Kidney (tissue), 14 donors: ENCODE data around the gene PRDM15. TPM values are rescaled to one million over a fixed set of nuclear protein-coding genes. Genes with fewer than 3 reads are reported as not detected.

Source experiments
- DNase-seq, 5 donors: peaks; one replicate each; pipeline ENCODE4 v3.0.0-alpha.2; 2013 to 2020
- FAIRE-seq: peaks from 2 replicates; lab custom pipeline; 2012; peaks lifted over from hg19 to GRCh38; lab: Jason Lieb, UNC
- H3K27ac ChIP-seq, 2 donors: one replicate each; pipeline ENCODE4 v1.7.0; 2013; ENCODE audit warnings: low read depth in 2 of 2, low read length in 2 of 2, inconsistent platforms in 1 of 2
- H3K27me3 ChIP-seq: one replicate; pipeline ENCODE4 v1.7.1; 2013; ENCODE audit warnings: low read length, inconsistent platforms; ENCODE audit not compliant: control insufficient read depth, insufficient read depth
- H3K36me3 ChIP-seq, 3 donors: one replicate each; pipeline versions ENCODE4 v1.7.0 to v1.7.1; 2013; ENCODE audit warnings: low read length in 3 of 3, control low read depth in 1 of 3, inconsistent platforms in 1 of 3; ENCODE audit not compliant: insufficient read depth in 3 of 3, control insufficient read depth in 2 of 3
- H3K4me1 ChIP-seq, 3 donors: one replicate each; pipeline versions ENCODE4 v1.7.0 to v1.7.1; 2013; ENCODE audit warnings: low read length in 3 of 3, inconsistent platforms in 1 of 3, low read depth in 1 of 3; ENCODE audit not compliant: control insufficient read depth in 2 of 3, insufficient read depth in 2 of 3
- H3K4me3 ChIP-seq, 3 donors: one replicate each; pipeline versions ENCODE4 v1.7.0 to v1.8.1; 2013; ENCODE audit warnings: low read length in 3 of 3, control low read depth in 1 of 3, inconsistent platforms in 1 of 3
- H3K9ac ChIP-seq, 3 donors: one replicate each; pipeline versions ENCODE4 v1.7.0 to v1.7.1; 2013; ENCODE audit warnings: low read length in 3 of 3, control low read depth in 1 of 3, inconsistent platforms in 1 of 3
- H3K9me3 ChIP-seq, 3 donors: one replicate each; pipeline versions ENCODE4 v1.7.0 to v1.7.1; 2013; ENCODE audit warnings: low read length in 3 of 3, control low read depth in 1 of 3, inconsistent platforms in 1 of 3; ENCODE audit not compliant: control insufficient read depth in 2 of 3, insufficient read depth in 1 of 3
- intact Hi-C: fragments of 100-400 bp; cut with DNase I; formaldehyde crosslinking; loops from one replicate; pipeline ENCODE4 v1.11.1; 2022
- polyA plus RNA-seq: library from polyadenylated mRNA; stranded (reverse); fragments of 350-450 nt; fragmentation: Illumina TruSeq; extraction: RNeasy Lipid Tissue Mini Kit (QIAGEN cat#74804); gene quantifications from one replicate; pipeline ENCODE4 v1.2.3, GENCODE V29; 2014; ENCODE audit warnings: low read depth, low replicate concordance; ENCODE audit not compliant: insufficient read depth
- total RNA-seq: library from RNA; stranded (reverse); fragmentation: NEBNext Ultra II Directional; extraction: Animal tissue kit (Norgen Biotek cat#: 25700); gene quantifications from one replicate; pipeline ENCODE4 v1.2.1, GENCODE V29; 2021
- TF ChIP-seq, protein P1 (sequence below): IDR thresholded peaks from 3 replicates; pipeline ENCODE4 v1.5.1; 2012; ENCODE audit warnings: mild to moderate bottlenecking, moderate library complexity, borderline replicate concordance; ENCODE audit not compliant: insufficient read depth; ENCODE audit errors: extremely low read depth
- donor health status: control.
- donor health status: control.
- donor health status: control.
- donor health status: control.
- donor health status: control.
- donor health status: DM: yes; HTN: yes; CAD: no.
- donor health status: Normal renal cell carcinoma (clear cell type).

PRDM15 gene
- total and polyA plus RNA-seq, 2 donors from 2014 or later: 1.3 to 8.4 TPM

DNA sequence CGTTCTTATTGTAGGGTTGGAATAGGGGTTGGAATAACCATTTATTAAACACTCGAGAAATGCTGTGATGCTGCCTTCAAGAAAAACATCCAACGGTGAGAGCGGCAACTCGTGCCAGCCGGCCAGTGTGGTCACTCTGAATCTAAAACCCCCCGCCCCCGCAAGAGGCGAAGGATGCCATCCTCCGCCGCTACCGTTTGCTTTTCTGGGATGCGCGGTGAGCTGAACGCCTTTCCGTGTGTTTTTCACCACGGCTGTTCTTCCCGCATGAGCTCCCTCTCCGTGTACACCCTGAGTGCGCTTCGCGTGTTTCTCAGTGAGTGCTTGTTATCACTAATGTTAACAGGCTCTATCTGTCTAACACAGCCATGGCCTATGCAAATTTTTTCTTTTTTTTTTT, 70.3 kb downstream of the PRDM15 start:
- Histone ChIP-seq H3K4me3 (no peak overlapping the region), H3K9me3 (no peaks in the 10 kb centered on the region), H3K27me3 (no peaks in the 10 kb centered on the region), H3K4me1 (no peaks in the 10 kb centered on the region), H3K9ac (no peak overlapping the region), H3K36me3 (peaks cover 0 to 9% (median 5%) of the 10 kb centered on the region in 3 donors), H3K27ac (no peak overlapping the region)
- TF ChIP-seq, protein P1, sequence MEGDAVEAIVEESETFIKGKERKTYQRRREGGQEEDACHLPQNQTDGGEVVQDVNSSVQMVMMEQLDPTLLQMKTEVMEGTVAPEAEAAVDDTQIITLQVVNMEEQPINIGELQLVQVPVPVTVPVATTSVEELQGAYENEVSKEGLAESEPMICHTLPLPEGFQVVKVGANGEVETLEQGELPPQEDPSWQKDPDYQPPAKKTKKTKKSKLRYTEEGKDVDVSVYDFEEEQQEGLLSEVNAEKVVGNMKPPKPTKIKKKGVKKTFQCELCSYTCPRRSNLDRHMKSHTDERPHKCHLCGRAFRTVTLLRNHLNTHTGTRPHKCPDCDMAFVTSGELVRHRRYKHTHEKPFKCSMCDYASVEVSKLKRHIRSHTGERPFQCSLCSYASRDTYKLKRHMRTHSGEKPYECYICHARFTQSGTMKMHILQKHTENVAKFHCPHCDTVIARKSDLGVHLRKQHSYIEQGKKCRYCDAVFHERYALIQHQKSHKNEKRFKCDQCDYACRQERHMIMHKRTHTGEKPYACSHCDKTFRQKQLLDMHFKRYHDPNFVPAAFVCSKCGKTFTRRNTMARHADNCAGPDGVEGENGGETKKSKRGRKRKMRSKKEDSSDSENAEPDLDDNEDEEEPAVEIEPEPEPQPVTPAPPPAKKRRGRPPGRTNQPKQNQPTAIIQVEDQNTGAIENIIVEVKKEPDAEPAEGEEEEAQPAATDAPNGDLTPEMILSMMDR: no peak
- FAIRE-seq: no peak
- intact Hi-C loops: no loop called here
- peak in 1 of 5 donors; percentile 18 for DNase-seq

DNA sequence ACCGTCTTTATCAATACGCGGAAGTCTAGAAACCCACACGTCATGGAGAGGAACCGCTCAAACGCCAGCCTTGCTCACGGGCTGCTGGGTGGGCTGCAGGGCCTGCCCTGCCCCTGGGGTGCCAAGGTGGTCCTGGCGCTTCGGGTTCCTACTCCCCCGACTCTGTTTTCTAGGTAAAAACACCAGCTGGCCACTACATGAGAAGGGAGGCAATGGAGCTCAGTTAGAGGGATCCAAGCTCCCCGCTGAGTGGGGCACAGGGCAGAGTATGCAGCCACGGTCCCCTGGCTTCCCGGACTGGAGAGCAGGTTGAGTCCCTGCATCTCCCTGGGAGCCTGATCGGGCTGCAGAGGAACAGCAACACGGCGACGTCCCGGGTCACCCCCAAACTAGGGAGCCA, 71.0 kb downstream of the PRDM15 start:
- no peak overlapping the region for H3K27ac ChIP-seq
- intact Hi-C loops: no loop called here
- no peak overlapping the region for H3K9ac ChIP-seq
- no peaks in the 10 kb centered on the region for H3K9me3 ChIP-seq
- TF ChIP-seq, protein P1: no peak
- H3K36me3 ChIP-seq: peaks cover 0 to 7% (median 0%) of the 10 kb centered on the region in 3 donors
- H3K4me1 ChIP-seq: no peaks in the 10 kb centered on the region
- FAIRE-seq: no peak
- no peak overlapping the region for H3K4me3 ChIP-seq
- H3K27me3 ChIP-seq: no peaks in the 10 kb centered on the region
- peak in 1 of 5 donors; percentile 4 for DNase-seq

DNA sequence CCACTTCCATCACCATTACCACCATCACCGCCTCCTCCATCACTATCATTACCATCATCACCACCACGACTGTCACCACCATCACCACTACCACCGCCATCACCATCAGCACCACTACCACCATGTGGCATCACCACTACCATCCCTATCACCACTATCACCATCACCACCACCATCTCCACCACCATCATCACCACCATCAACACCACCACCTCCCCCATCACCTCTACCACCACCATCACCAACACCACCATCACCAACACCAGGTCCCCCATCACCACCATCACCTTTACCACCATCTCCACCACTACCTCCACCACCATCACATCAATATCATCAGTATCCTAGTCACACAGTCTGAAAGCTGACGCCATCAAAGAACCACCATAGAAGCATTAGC, 72.4 kb downstream of the PRDM15 start:
- Histone ChIP-seq H3K27me3 (no peaks in the 10 kb centered on the region), H3K9me3 (no peaks in the 10 kb centered on the region), H3K36me3 (peaks cover 0 to 7% (median 5%) of the 10 kb centered on the region in 3 donors), H3K9ac (no peak overlapping the region), H3K4me3 (no peak overlapping the region), H3K27ac (no peak overlapping the region), H3K4me1 (no peaks in the 10 kb centered on the region)
- FAIRE-seq: no peak
- intact Hi-C loops: no loop called here
- DNase-seq: peak in 1 of 5 donors; percentile 12
- TF ChIP-seq, protein P1: no peak

DNA sequence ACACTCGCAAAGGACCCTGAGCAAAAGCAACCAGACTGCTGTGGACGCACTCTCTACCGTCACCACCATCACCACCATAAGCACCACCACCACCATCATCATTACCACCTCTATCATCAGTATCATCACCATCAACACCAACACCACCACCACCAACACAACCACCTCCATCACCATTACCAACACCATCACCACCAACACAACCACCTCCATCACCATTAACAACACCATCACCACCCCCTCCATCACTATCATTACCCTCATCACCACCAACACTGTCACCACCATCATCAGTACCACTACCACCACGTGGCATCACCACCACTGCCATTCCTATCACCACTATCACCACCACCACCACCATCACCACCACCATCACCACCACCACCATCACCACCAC, 73.5 kb downstream of the PRDM15 start:
- H3K4me3 ChIP-seq: peak overlapping the region in 1 of 3 donors; percentile 1
- H3K27ac ChIP-seq: no peak overlapping the region
- intact Hi-C loops: no loop called here
- no peaks in the 10 kb centered on the region for H3K9me3 ChIP-seq
- H3K4me1 ChIP-seq: no peaks in the 10 kb centered on the region
- DNase-seq: peak in 1 of 5 donors; percentile 2
- TF ChIP-seq, protein P1: no peak
- peaks cover 0 to 11% (median 6%) of the 10 kb centered on the region in 3 donors for H3K36me3 ChIP-seq
- no peak overlapping the region for H3K9ac ChIP-seq
- H3K27me3 ChIP-seq: no peaks in the 10 kb centered on the region
- no peak for FAIRE-seq
